Measurements from ENCODE around the gene MAGEA2.
"Not testable (repeated sequence)": the region's sequence is repeated elsewhere in the genome, so short reads cannot be mapped to it uniquely, and the experiment has no call there.

DNA sequence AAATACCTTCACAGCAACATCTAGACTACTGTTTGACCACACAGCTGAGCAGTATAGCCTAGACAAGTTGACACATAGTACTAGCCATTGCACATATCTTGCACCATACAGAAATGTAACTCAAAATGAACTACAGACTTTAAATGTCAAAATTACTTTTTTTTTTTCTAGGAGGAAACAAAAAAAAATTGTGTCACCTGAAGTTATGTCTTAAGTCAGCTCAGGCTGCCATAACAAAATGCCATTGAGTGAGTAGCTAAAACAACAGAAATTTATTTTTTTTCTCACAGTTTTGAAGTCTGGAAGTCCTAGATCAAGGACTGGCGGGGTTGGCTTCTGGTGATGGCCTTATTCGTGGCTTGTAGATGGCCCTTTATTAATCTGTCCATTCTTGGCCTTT, 44.5 kb downstream of the MAGEA2 start, which contains the start of gene CSAG2:
- not testable (repeated sequence) for TF ChIP-seq EZH2 (IDR thresholded peaks at IDR 0.05); POLR2AphosphoS5 (IDR thresholded peaks at IDR 0.05; ENCODE audit: borderline replicate concordance, low read depth, low read length); FOXP2 (optimal IDR thresholded peaks at IDR 0.05; ENCODE audit: control extremely low read depth, extremely low read length, insufficient read depth)

Measured in SK-N-MC (cell line).